ENCODE measurements around the gene OR10K1. TPM values are rescaled to one million over a fixed set of nuclear protein-coding genes. Genes with fewer than 3 reads are reported as not detected.

The OR10K1 gene
- total RNA-seq, 1 experiment from 2014 or later: not detected

DNA sequence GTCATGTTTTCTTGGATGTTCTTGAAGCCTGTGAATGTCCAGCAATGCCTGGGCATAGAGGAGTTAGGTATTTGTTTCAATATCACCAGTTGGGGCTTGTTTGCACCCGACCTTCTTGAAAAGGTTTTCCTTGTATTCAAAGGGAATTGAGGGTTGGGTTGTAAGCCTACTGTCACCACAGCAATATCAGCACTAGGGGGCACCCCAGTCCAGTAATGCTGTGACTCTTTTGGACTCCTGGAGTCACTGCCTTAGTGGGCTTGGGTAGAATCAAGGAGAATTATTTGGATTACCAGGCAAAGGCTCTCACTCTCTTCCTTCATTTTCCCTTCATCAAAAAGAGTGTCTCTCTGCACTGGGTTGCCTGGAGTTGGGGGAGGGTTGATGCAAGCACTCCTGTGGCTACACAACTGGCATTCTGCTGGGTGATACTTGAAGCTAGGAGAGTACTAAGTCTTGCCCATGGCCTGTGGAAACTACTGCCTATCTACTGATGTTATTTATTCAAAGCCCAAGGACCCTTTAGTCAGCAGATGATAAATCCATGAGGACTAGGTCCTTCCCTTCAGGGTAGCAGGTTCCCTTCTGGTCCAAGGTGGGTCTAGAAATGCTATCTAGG lies 44.8 kb downstream of the OR10K1 start:
- Histone ChIP-seq H3T11ph (ENCODE audit: low read length) (no peak overlapping the region), H2BK20ac (ENCODE audit: low read depth, low read length, poor library complexity, severe bottlenecking) (no peak overlapping the region), H2AFZ (ENCODE audit: low read length) (no peak overlapping the region), H3K14ac (ENCODE audit: insufficient read depth, low read length) (no peak overlapping the region), H3K18ac (ENCODE audit: insufficient read length, low read depth, low read length) (no peak overlapping the region), H3K23ac (ENCODE audit: insufficient read length, low read depth, low read length) (no peak overlapping the region), H2BK120ac (ENCODE audit: low read depth, low read length, poor library complexity, severe bottlenecking) (no peak overlapping the region), H2BK15ac (ENCODE audit: low read depth, low read length) (no peak overlapping the region), H3K4ac (ENCODE audit: low read depth, low read length) (no peak overlapping the region), H4K20me1 (ENCODE audit: control insufficient read depth, insufficient read depth, insufficient read length) (no peaks in the 10 kb centered on the region), H4K5ac (ENCODE audit: insufficient read length, low read depth, low read length) (no peak overlapping the region), H3K27ac (ENCODE audit: insufficient read length, low read depth, low read length) (no peak overlapping the region), H3K9me3 (ENCODE audit: control insufficient read depth, low read depth, low read length) (no peaks in the 10 kb centered on the region), H3K79me2 (ENCODE audit: insufficient read depth, low read length) (no peaks in the 10 kb centered on the region), H3K23me2 (ENCODE audit: insufficient read length, low read depth, low read length, poor library complexity, severe bottlenecking) (no peaks in the 10 kb centered on the region), H2AK5ac (ENCODE audit: insufficient read length, low read length) (no peak overlapping the region), H4K91ac (ENCODE audit: insufficient read length, low read depth, low read length) (no peak overlapping the region), H2BK12ac (ENCODE audit: insufficient read length, low read depth, low read length) (no peak overlapping the region), H3K56ac (ENCODE audit: insufficient read length, low read depth, low read length) (no peak overlapping the region), H3K27me3 (ENCODE audit: insufficient read depth, low read length) (no peaks in the 10 kb centered on the region), H3K79me1 (ENCODE audit: insufficient read depth, low read depth, low read length, poor library complexity, severe bottlenecking) (no peaks in the 10 kb centered on the region), H3K9ac (ENCODE audit: extremely low read depth, insufficient read length, low read length) (no peak overlapping the region), H3K4me1 (ENCODE audit: insufficient read depth, low read length) (no peaks in the 10 kb centered on the region), H2BK5ac (ENCODE audit: insufficient read length, low read length) (no peak overlapping the region), H3K4me2 (ENCODE audit: insufficient read depth, insufficient read length, low read length) (no peak overlapping the region), H4K8ac (replicated peaks; ENCODE audit: insufficient read length, low read depth, low read length) (no peak overlapping the region)
- WGBS (ENCODE audit: extremely low coverage, insufficient read length, low lambda C conversion rate): no CpG with 5 or more reads among the region's 1 CpG
- DNase-seq: peak; percentile 76
- H3K36me3 Mint-ChIP-seq (ENCODE audit: insufficient read depth in 1 of 3, low read depth in 3 of 3): peaks cover 2 to 9% (median 6%) of the 10 kb centered on the region in 3 experiments; a peak in 3 of 7 replicates
- peaks cover 2 to 6% of the 10 kb centered on the region in 2 experiments; a peak in 3 of 4 replicates for H3K4me1 Mint-ChIP-seq
- no peak overlapping the region for H3K27ac Mint-ChIP-seq
- peaks cover 8 to 10% of the 10 kb centered on the region in 2 experiments; a peak in 4 of 5 replicates for H3K9me3 Mint-ChIP-seq
- no peak overlapping the region for H3K4me3 Mint-ChIP-seq
- TF ChIP-seq, protein P1, sequence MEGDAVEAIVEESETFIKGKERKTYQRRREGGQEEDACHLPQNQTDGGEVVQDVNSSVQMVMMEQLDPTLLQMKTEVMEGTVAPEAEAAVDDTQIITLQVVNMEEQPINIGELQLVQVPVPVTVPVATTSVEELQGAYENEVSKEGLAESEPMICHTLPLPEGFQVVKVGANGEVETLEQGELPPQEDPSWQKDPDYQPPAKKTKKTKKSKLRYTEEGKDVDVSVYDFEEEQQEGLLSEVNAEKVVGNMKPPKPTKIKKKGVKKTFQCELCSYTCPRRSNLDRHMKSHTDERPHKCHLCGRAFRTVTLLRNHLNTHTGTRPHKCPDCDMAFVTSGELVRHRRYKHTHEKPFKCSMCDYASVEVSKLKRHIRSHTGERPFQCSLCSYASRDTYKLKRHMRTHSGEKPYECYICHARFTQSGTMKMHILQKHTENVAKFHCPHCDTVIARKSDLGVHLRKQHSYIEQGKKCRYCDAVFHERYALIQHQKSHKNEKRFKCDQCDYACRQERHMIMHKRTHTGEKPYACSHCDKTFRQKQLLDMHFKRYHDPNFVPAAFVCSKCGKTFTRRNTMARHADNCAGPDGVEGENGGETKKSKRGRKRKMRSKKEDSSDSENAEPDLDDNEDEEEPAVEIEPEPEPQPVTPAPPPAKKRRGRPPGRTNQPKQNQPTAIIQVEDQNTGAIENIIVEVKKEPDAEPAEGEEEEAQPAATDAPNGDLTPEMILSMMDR (conservative IDR thresholded peaks at IDR 0.05): peak; percentile 90
- H3K27me3 Mint-ChIP-seq (ENCODE audit: low read depth): no peaks in the 10 kb centered on the region

Measured in H9 (cell line).